Measurements from ENCODE around the gene AKT1.

Gene AKT1

DNA sequence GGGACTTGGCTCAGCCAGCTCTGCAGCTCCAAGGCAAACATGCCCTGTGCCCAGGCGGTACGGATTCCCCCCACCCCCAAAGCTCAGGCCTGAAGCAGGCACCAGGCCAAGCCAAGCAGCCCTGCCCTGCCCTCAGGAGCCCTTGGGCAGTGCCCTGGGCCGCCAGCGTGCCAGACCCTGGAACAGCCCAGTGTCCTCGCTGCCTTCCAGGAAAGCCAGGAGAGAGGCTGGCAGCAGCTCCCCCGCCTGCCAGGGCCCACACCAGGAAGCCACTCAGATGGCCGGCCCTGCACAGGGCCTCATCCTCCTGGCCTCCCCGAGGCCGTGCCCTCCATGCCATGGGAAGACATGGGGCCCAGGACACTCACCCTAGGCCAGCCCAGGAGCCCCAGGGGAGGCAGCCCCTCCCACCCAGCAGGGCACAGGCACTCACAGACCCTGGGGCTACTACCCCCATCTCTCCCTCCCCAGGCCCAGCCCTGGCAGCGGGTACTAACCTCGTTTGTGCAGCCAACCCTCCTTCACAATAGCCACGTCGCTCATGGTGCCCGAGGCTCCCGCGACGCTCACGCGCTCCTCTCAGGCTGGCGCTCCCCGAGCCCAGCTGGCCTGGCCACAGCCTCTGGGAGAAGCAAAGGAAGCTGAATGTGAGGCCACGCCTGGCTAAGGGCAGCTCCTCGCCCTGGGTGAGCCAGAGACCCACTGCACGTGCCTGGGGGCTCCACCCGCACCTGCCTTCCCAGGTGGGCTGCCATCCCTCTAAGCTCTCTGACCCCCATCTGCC is 3.3 kb downstream of the AKT1 start:
- TF ChIP-seq, protein P1, sequence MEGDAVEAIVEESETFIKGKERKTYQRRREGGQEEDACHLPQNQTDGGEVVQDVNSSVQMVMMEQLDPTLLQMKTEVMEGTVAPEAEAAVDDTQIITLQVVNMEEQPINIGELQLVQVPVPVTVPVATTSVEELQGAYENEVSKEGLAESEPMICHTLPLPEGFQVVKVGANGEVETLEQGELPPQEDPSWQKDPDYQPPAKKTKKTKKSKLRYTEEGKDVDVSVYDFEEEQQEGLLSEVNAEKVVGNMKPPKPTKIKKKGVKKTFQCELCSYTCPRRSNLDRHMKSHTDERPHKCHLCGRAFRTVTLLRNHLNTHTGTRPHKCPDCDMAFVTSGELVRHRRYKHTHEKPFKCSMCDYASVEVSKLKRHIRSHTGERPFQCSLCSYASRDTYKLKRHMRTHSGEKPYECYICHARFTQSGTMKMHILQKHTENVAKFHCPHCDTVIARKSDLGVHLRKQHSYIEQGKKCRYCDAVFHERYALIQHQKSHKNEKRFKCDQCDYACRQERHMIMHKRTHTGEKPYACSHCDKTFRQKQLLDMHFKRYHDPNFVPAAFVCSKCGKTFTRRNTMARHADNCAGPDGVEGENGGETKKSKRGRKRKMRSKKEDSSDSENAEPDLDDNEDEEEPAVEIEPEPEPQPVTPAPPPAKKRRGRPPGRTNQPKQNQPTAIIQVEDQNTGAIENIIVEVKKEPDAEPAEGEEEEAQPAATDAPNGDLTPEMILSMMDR (IDR thresholded peaks at IDR 0.05; ENCODE audit: insufficient read depth, low read depth, low read length, missing control alignments), result no peak
- DNase-seq (ENCODE audit: low read depth), result no peak
- no peak overlapping the region for H3K4me3 ChIP-seq (ENCODE audit: low read length)

DNA sequence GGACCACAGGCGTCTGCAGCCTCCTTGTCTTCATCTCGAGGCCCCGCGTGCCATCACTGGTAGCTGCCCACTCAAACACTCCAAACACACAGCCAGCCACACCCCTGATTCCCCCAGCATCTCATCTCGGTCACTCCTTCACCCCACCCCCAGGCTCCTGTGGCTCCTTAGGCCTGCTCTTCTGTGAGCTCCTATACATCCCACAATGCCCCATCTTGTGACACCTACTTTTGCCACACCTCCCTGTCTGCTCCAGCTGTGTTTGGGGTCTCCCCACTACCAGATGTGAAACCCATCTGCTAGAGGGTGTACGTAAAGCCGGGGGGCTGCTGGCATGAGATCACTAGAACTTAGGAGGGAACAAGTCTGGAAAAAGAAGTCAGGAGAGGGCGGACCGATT is 4.1 kb downstream of the AKT1 start:
- TF ChIP-seq, protein P1 (IDR thresholded peaks at IDR 0.05; ENCODE audit: insufficient read depth, low read depth, low read length, missing control alignments), result no peak
- DNase-seq (ENCODE audit: low read depth), result no peak
- no peak overlapping the region for H3K4me3 ChIP-seq (ENCODE audit: low read length)

DNA sequence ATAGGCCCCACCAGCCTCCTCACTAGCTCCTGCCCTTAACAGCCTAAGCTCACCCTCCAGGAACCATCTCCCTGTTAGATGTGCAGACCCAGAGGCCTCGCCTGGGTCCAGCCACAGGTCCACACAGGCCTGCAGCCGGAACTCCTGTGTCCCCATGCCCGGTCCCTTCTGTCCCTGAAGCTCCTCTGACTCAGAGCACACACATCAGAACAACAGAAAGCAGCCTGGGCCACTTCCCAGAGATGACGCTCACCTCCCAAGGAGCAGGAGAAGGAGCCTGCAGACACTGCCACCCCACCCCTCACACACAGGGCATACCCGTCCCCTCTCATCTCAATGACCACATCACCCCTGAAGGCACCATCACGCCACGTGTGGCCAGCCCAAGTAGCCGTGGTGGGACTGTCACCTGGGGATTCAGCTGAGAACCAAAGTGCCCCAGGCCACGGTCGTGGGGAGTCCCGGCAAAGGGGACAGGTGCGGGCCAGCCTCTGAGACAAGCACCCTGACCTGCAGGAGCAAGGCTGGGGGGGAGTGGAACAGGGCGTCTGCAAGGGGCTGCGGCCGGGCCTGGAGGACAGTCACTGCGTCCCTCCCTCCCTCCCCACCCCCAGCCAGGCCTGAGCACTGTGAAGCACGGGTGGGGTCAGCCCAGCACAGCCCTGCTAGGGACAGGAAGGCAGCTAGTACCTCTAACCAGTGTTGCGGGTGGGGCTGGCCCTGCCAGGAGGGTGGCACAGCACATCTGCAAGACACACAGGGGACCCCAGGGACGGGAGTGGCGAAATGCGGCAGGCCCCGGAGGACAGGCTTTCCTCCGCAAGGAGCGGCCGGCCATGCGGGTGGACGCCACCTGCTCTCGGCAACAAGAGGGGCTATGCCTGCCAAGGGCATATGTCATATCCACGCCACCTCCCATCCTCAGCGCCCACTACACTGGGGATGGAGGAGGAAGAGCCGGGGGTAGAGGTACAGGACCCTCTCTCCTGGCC is 5.5 kb downstream of the AKT1 start:
- TF ChIP-seq, protein P1 (IDR thresholded peaks at IDR 0.05; ENCODE audit: insufficient read depth, low read depth, low read length, missing control alignments), result no peak
- no peak overlapping the region for H3K4me3 ChIP-seq (ENCODE audit: low read length)
- no peak for DNase-seq (ENCODE audit: low read depth)

DNA sequence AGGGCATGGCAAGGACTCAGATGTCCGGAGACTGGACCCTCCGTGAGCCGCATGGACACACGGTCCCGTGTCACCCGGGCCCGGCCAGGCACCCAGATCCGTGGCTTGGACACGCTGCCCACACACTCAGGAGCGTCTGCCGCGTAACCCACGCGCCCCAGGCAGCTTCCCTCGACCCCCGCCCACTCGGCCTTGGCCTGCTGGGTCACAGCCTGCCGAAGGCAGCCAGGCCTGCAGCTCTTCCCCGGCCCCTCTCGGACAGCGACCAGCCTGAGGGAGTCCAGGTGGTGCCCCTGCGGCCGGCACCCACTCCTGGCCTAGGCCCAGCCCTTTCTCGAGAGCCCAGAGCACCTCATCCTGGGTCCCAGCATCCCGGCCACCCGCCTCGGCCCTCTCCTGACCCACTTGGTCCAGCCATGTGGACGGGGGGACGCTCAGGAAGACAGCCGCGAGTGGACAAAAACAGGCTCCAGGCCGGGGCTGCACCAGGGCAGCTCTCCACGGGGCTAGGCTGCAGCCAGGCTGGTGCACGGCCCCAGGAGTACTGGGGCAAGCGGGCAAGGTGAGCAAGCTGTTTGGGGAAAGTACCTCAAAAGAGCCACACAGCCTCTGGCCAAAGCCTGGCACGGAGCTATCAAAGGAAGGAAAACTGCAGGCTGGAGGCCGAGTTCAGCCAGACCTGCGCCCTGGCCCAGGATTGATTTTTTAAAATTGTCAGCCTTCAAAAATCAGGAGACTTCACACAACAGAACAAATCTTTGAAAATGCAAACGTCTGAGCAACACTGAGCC is 6.5 kb downstream of the AKT1 start:
- H3K4me3 ChIP-seq (ENCODE audit: low read length), result no peak overlapping the region
- DNase-seq (ENCODE audit: low read depth), result no peak
- TF ChIP-seq, protein P1 (IDR thresholded peaks at IDR 0.05; ENCODE audit: insufficient read depth, low read depth, low read length, missing control alignments), result no peak

DNA sequence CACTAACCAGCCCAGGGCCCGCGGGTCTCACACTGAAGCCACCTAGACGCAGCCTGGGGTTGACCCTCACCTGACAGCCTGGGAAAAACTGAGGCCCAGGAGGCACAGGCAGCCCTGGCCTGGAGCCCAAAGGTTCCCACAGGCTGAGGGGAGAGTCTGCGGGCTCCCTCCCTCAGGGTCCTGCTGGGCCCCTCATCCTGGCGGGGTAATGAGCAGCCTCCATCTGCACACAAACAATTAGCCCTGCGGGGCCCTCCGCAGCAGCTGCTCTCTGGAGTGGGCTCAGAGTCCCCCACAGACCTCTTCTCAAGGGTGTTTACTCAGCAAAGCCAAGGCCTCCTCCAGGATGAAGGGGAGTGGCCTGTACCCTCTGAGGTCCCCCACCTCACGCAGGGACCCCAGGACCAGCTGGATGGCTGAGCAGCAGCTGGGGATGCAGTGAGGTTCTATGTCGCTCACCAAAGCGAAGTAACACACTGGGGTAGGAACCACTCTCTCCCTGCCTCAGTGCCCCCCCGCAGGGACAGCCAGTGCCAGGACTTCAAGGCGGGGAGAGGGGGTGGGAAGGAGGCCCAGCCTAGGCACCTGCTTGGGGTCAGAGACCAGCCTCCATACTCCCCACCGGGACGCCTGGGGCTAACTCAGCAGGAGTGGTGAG is 7.3 kb downstream of the AKT1 start:
- no peak for DNase-seq (ENCODE audit: low read depth)
- no peak overlapping the region for H3K4me3 ChIP-seq (ENCODE audit: low read length)
- TF ChIP-seq, protein P1 (IDR thresholded peaks at IDR 0.05; ENCODE audit: insufficient read depth, low read depth, low read length, missing control alignments), result no peak

DNA sequence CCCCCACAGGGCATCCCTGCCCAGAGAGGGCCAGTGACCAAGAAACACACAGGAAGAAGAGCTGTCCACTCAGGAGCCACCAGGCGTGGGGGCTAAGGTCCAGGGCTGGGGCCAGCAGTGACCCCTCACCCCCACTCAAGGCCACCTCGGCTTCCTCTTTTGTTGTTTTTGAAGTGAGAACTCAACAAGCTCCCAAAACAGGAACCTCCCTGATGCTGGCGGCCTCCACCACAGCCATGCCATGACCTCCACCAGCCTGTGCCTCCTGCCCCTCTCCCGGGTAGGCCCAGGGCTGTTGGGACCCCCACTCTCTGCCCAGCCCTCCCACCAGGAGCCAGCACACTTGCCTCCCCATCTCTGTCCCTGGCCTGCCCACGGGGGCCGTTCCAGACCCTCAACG is 7.8 kb downstream of the AKT1 start:
- H3K4me3 ChIP-seq (ENCODE audit: low read length), result no peak overlapping the region
- no peak for DNase-seq (ENCODE audit: low read depth)
- TF ChIP-seq, protein P1 (IDR thresholded peaks at IDR 0.05; ENCODE audit: insufficient read depth, low read depth, low read length, missing control alignments), result no peak
